Cardiac muscle cell (in vitro differentiated cells and primary cell): ENCODE data around the gene TENT5C. TPM values are rescaled to one million over a fixed set of nuclear protein-coding genes. Genes with fewer than 3 reads are reported as not detected.
A peak's percentile ranks its signal among the peaks of the same experiment; 100 is the strongest.

Source experiments
- DNase-seq, 2 donors: peaks; one replicate each; pipeline versions ENCODE4 v3.0.0 to v3.0.0-alpha.2; 2010 to 2017; ENCODE audit warnings: low read depth in 1 of 2, low spot score in 1 of 2
- H3K27ac ChIP-seq: fragments of 200-600 bp; sonication (generic); 2 replicates; pipeline ENCODE4 v1.5.1; 2016
- H3K27me3 ChIP-seq: fragments of 200-600 bp; sonication (generic); 2 replicates; pipeline ENCODE4 v1.6.0; 2016; ENCODE audit warnings: control low read depth
- H3K36me3 ChIP-seq: fragments of 200-600 bp; sonication (generic); 2 replicates; pipeline ENCODE4 v1.5.1; 2016; ENCODE audit warnings: control low read depth
- H3K4me1 ChIP-seq: fragments of 200-600 bp; sonication (generic); 2 replicates; pipeline ENCODE4 v1.8.1; 2017; ENCODE audit warnings: low read depth, mild to moderate bottlenecking, mixed run types
- H3K4me3 ChIP-seq: fragments of 200-600 bp; sonication (generic); 2 replicates; pipeline ENCODE4 v1.5.1; 2016; ENCODE audit warnings: mild to moderate bottlenecking
- H3K9me3 ChIP-seq: fragments of 200-600 bp; sonication (generic); 2 replicates; pipeline ENCODE4 v1.5.1; 2017; ENCODE audit warnings: low read depth, mild to moderate bottlenecking, control low read depth
- polyA plus RNA-seq: library from polyadenylated mRNA; unstranded; fragments of >200 nt; fragmentation: Nextera tagmentation; extraction: Ambion mirVana; gene quantifications from 2 replicates; pipeline ENCODE4 v1.2.1, GENCODE V29; 2016
- total RNA-seq: library from RNA; depleted of rRNA; stranded (reverse); fragments of >200 nt; gene quantifications from 2 replicates; pipeline ENCODE4 v1.2.3, GENCODE V29; 2016
- TF ChIP-seq, protein P1 (sequence below): IDR thresholded peaks from 2 replicates; pipeline ENCODE4 v1.5.1; 2012; ENCODE audit warnings: low read depth, mild to moderate bottlenecking, low read length

Gene TENT5C
- total and polyA plus RNA-seq, 2 experiments from 2014 or later = 0.63 to 1.1 TPM

DNA sequence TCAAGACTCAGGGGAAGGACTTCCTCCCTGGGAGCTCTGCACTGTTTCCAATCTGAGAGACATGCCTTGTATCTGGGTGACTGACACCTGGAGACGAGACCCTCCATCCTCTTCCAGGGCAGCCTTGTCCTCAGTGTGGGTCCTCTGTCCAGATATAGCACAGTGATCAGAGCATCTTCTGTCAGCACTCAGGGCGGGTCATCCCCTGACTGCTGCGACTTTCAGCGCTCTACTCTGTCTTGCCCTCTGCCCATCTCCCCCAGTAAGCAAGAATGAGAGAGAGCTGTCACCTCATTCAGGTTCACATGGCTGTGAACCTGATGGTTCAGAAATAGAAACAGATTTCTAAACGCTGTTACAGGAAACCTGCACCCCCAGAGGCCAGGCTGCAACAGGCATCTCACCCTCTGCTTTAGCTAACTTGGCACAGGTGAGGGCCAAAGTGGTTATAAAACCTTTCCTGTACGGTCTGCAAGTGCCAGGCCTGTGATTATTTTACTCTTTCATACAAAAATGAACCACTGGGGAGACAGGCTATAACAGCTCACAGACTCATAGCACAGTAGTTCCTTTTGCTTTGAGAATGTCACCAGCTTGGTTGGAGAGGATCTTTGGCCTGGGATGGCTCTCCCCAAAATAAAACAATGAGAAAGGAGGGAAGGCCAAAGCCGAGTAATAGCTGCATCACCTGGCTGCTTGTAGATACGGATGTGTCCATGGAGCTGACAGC lies 11.4 kb upstream of the TENT5C start:
- peak in 1 of 2 donors; percentile 24 for DNase-seq

DNA sequence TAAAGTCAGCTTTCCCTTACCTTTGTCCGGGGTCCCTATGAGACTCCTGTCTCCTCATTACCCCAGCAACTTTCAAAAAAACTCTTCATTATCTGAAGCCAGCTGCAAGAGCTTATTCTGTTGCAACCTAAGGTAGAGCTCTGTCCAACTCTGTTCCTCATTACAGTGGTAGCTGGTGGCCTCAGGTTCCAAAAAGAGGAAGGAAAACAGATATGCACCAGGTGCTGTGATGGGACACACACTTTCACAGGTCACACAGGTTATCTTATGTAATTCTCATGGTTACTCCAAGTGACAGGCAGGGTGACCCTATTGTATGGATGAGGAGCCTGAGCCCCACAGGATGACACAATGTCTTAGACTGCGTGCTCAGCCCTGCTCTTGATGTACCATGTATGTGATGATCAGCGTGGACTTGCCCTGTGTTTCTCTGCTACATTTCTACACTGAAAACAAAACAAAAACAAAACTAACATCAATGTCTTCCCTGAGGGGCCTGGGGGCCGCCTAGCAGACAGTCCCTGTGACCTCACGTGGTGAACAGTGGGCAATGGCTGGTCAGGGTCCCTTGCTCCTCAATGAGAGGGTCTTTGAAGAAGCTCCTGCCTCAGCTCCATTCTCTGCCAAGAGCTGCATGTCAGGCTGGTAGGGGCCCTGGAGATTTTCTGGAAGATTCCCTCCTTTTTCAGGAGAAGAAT lies 9.7 kb upstream of the TENT5C start:
- Histone ChIP-seq H3K27me3 (peaks cover 6% of the 10 kb centered on the region), H3K4me1 (peaks cover 7% of the 10 kb centered on the region), H3K9me3 (no peaks in the 10 kb centered on the region), H3K36me3 (no peaks in the 10 kb centered on the region), H3K4me3 (no peak overlapping the region), H3K27ac (no peak overlapping the region)
- TF ChIP-seq, protein P1, sequence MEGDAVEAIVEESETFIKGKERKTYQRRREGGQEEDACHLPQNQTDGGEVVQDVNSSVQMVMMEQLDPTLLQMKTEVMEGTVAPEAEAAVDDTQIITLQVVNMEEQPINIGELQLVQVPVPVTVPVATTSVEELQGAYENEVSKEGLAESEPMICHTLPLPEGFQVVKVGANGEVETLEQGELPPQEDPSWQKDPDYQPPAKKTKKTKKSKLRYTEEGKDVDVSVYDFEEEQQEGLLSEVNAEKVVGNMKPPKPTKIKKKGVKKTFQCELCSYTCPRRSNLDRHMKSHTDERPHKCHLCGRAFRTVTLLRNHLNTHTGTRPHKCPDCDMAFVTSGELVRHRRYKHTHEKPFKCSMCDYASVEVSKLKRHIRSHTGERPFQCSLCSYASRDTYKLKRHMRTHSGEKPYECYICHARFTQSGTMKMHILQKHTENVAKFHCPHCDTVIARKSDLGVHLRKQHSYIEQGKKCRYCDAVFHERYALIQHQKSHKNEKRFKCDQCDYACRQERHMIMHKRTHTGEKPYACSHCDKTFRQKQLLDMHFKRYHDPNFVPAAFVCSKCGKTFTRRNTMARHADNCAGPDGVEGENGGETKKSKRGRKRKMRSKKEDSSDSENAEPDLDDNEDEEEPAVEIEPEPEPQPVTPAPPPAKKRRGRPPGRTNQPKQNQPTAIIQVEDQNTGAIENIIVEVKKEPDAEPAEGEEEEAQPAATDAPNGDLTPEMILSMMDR = no peak
- no peak for DNase-seq

More for the DNA sequence above, 11.4 kb upstream of the TENT5C start:
- Histone ChIP-seq H3K4me3 (no peak overlapping the region), H3K27ac (no peak overlapping the region), H3K9me3 (no peaks in the 10 kb centered on the region), H3K4me1 (peaks cover 7% of the 10 kb centered on the region), H3K36me3 (no peaks in the 10 kb centered on the region), H3K27me3 (no peaks in the 10 kb centered on the region)
- TF ChIP-seq, protein P1 = no peak

DNA sequence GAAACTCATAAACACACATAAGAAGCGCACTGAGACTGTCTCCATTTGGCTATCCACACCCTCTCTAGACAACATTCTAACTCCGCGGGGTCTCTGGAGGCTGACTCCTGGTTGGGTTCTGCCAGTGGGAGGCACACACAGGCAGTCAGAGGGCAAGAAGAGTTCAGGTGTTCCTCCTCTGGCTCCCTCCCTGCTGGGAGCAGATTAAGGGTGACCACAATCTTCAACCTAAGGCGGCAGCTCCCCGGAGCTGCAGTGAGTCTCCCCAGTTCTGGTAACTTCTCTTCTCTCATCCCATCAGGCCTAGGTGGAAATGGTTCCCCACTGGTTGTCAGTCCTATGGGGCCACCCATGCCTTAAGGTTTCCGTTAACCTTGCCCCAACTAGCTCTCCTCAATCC lies 7.4 kb upstream of the TENT5C start:
- Histone ChIP-seq H3K9me3 (no peaks in the 10 kb centered on the region), H3K27me3 (peaks cover 16% of the 10 kb centered on the region), H3K4me3 (no peak overlapping the region), H3K4me1 (peaks cover 7% of the 10 kb centered on the region), H3K27ac (no peak overlapping the region), H3K36me3 (no peaks in the 10 kb centered on the region)
- DNase-seq = no peak
- TF ChIP-seq, protein P1 = no peak

DNA sequence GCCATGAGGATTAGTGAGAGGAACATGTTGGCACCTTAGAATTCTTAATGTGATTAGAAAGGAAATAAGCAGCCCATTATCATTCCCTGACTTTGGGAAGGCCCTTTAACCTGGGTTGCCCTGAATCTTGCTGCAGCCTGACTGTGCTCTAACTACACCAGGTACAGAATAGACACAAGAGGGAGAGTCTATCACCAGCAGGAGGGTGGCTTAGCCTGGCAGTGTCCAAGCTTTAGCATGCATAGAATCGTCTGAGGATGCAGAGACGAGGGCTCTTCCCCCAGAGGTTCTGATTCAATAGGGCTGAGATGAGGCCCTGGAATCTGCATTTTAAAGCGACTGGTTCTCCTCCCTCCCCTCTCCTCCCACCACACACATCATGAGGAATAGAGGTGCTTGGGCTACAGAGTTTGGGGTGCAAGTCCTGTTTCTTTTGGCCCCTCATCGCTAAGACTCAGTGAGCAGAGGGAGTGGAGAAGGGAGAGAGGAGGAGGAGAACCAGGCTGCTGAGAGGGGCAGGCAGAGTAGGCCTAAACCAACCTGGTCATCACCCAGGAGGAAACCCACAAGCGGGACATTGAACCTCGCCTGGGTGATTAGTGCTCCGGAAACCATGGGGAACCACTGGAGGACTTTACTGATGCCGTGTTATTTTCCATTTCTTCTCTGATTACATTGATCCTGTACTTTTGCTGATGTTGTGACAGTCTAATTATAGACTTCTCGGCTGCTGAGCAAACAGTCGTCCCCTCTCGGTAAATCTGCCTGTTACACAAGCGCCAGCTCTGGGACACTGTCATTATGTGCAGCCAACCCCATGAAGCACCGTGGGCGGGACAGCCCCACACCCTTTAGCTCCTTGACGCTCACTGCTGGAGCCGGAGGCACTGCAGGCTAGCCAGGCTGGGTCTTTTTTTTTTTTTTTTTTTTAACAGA lies 6.3 kb upstream of the TENT5C start:
- TF ChIP-seq, protein P1 = no peak
- Histone ChIP-seq H3K27me3 (peaks cover 26% of the 10 kb centered on the region), H3K9me3 (no peaks in the 10 kb centered on the region), H3K4me3 (no peak overlapping the region), H3K4me1 (peaks cover under 1% of the 10 kb centered on the region), H3K36me3 (no peaks in the 10 kb centered on the region), H3K27ac (no peak overlapping the region)
- no peak for DNase-seq

DNA sequence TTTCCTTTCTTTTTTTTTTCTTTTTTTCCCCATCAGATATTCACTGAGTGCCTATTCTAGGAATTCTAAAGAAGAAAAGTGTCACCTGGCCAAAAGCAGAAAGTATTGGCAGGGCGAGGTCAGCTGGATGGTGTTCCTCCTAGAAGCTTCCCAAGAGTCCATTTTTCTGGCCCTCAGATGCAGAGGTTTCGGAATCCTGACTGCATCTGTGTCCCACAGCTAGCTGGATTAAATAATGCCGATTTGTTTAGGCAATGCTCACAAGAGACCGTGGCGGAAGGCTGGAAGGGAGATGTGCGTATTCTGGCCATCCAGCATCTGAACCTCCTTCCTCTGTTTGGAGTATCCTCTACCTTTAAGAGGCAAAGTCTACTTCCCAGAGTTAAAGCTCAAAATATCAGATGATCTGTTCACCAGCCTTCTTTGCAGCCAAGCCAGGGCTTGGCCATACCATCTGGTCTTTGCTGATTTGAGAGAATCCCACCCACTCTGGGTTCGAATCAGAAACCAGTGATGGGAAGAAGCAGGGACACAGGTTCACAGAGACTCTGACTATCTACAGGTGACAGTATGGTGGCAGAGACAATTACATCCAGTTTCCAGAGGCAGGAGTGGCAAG lies 5.4 kb upstream of the TENT5C start:
- H3K36me3 ChIP-seq = no peaks in the 10 kb centered on the region
- DNase-seq = no peak
- peaks cover 26% of the 10 kb centered on the region for H3K27me3 ChIP-seq
- no peaks in the 10 kb centered on the region for H3K4me1 ChIP-seq
- no peak overlapping the region for H3K4me3 ChIP-seq
- H3K27ac ChIP-seq = no peak overlapping the region
- TF ChIP-seq, protein P1 = no peak
- no peaks in the 10 kb centered on the region for H3K9me3 ChIP-seq
